Measurements from ENCODE around the gene SULT1A2. TPM values are rescaled to one million over a fixed set of nuclear protein-coding genes. Genes with fewer than 3 reads are reported as not detected.
"Not testable (repeated sequence)": the region's sequence is repeated elsewhere in the genome, so short reads cannot be mapped to it uniquely, and the experiment has no call there.

SULT1A2 gene
- total and polyA plus RNA-seq, 2 of the 4 experiments (the other 2 are of a cell fraction) = 0.09 TPM; not detected in 1

GRCh38 chr16:28602062-28602461, 5.2 kb upstream of the SULT1A2 start:
- POLR2A ChIA-PET (ENCODE audit: unreplicated experiment); H2AK9ac ChIP-seq (replicated peaks; ENCODE audit: low read depth, low read length, poor library complexity); H3K14ac ChIP-seq (replicated peaks; ENCODE audit: low read depth, low read length); H3K23ac ChIP-seq (ENCODE audit: low read depth, low read length); BruUV-seq (replicated peaks); H3K9me1 ChIP-seq (ENCODE audit: insufficient read depth, low read length); H3K4me2 ChIP-seq (ENCODE audit: low read depth, low read length); H2AFZ ChIP-seq (replicated peaks; ENCODE audit: low read length, poor library complexity); intact Hi-C loops (cut with micrococcal nuclease); H3K4me3 ChIP-seq (ENCODE audit: insufficient read depth, low read depth, low read length); dilution Hi-C loops (cut with HindIII; ENCODE audit: low sequenced_read_pairs, unreplicated experiment); H2BK15ac ChIP-seq (ENCODE audit: low read depth, low read length); H4K91ac ChIP-seq (ENCODE audit: insufficient read depth, low read depth, low read length); H3K27ac ChIP-seq (ENCODE audit: insufficient read depth, low read length); H3K18ac ChIP-seq (ENCODE audit: low read depth, low read length); H3K36me3 ChIP-seq (ENCODE audit: control insufficient read depth, insufficient read depth, low read length); H2BK20ac ChIP-seq (ENCODE audit: low read depth, low read length); H3K9ac ChIP-seq (ENCODE audit: low read depth, low read length); H2BK120ac ChIP-seq (ENCODE audit: low read depth, low read length); H4K8ac ChIP-seq (ENCODE audit: low read depth in 2 of 2, low read length in 2 of 2); H2AK5ac ChIP-seq (ENCODE audit: low read depth, low read length); DNase-seq; H2BK5ac ChIP-seq (ENCODE audit: low read depth, low read length, poor library complexity, severe bottlenecking); H4K20me1 ChIP-seq (ENCODE audit: insufficient read depth, low read length); H3K4me1 ChIP-seq (ENCODE audit: control insufficient read depth, insufficient read depth, low read length); H4K5ac ChIP-seq (ENCODE audit: low read depth, low read length); H3K56ac ChIP-seq (ENCODE audit: extremely low read depth, insufficient read depth, low read length); H3K4ac ChIP-seq (ENCODE audit: low read depth, low read length); H3K79me1 ChIP-seq (ENCODE audit: low read depth in 1 of 2, low read length in 2 of 2); ATAC-seq (ENCODE audit: low read depth); CTCF ChIA-PET; H3K9me3 ChIP-seq (ENCODE audit: control insufficient read depth, insufficient read depth, low read length): not testable (repeated sequence)
- WGBS, 2 experiments (ENCODE audit: extremely low coverage in 2 of 2, insufficient read length in 1 of 2) = no CpG with 5 or more reads among the region's 10 CpGs
- peaks cover 33% of the 10 kb centered on the region for H3K27me3 ChIP-seq (ENCODE audit: control insufficient read depth, insufficient read depth, low read length)
- in situ Hi-C loops (cut with MboI; ENCODE audit: low sequenced_read_pairs) = loop anchor here (10.0 kb wide), 1 partner anchor 307 kb away; the partner anchor contains the start of gene SBK1

GRCh38 chr16:28601589-28601988, 4.7 kb upstream of the SULT1A2 start:
- H3K79me1 ChIP-seq (ENCODE audit: low read depth in 1 of 2, low read length in 2 of 2); H3K4ac ChIP-seq (ENCODE audit: low read depth, low read length); H3K56ac ChIP-seq (ENCODE audit: extremely low read depth, insufficient read depth, low read length); DNase-seq; H3K4me1 ChIP-seq (ENCODE audit: control insufficient read depth, insufficient read depth, low read length); H4K20me1 ChIP-seq (ENCODE audit: insufficient read depth, low read length); H2BK20ac ChIP-seq (ENCODE audit: low read depth, low read length); POLR2A ChIA-PET (ENCODE audit: unreplicated experiment); H2AFZ ChIP-seq (replicated peaks; ENCODE audit: low read length, poor library complexity); H2BK15ac ChIP-seq (ENCODE audit: low read depth, low read length); H3K23ac ChIP-seq (ENCODE audit: low read depth, low read length); H3K9me1 ChIP-seq (ENCODE audit: insufficient read depth, low read length); dilution Hi-C loops (cut with HindIII; ENCODE audit: low sequenced_read_pairs, unreplicated experiment); H2AK5ac ChIP-seq (ENCODE audit: low read depth, low read length); H3K14ac ChIP-seq (replicated peaks; ENCODE audit: low read depth, low read length); H3K9me3 ChIP-seq (ENCODE audit: control insufficient read depth, insufficient read depth, low read length); H4K5ac ChIP-seq (ENCODE audit: low read depth, low read length); H3K4me3 ChIP-seq (ENCODE audit: insufficient read depth, low read depth, low read length); H2AK9ac ChIP-seq (replicated peaks; ENCODE audit: low read depth, low read length, poor library complexity); BruUV-seq (replicated peaks); H3K27ac ChIP-seq (ENCODE audit: insufficient read depth, low read length); H3K9ac ChIP-seq (ENCODE audit: low read depth, low read length); intact Hi-C loops (cut with micrococcal nuclease); H2BK120ac ChIP-seq (ENCODE audit: low read depth, low read length); CTCF ChIA-PET; H2BK5ac ChIP-seq (ENCODE audit: low read depth, low read length, poor library complexity, severe bottlenecking); ATAC-seq (ENCODE audit: low read depth); H4K91ac ChIP-seq (ENCODE audit: insufficient read depth, low read depth, low read length); H4K8ac ChIP-seq (ENCODE audit: low read depth in 2 of 2, low read length in 2 of 2); H3K18ac ChIP-seq (ENCODE audit: low read depth, low read length); H3K4me2 ChIP-seq (ENCODE audit: low read depth, low read length); H3K36me3 ChIP-seq (ENCODE audit: control insufficient read depth, insufficient read depth, low read length): not testable (repeated sequence)
- peaks cover 29% of the 10 kb centered on the region for H3K27me3 ChIP-seq (ENCODE audit: control insufficient read depth, insufficient read depth, low read length)
- in situ Hi-C loops (cut with MboI; ENCODE audit: low sequenced_read_pairs) = loop anchor here (10.0 kb wide), 1 partner anchor 307 kb away; the partner anchor contains the start of gene SBK1
- WGBS, 2 experiments (ENCODE audit: extremely low coverage in 2 of 2, insufficient read length in 1 of 2) = no CpG with 5 or more reads among the region's 13 CpGs

Measured in IMR-90 (cell line).